Measurements from ENCODE around the gene SOX13. TPM values are rescaled to one million over a fixed set of nuclear protein-coding genes. Genes with fewer than 3 reads are reported as not detected.
A peak's percentile ranks its signal among the peaks of the same experiment; 100 is the strongest.

The SOX13 gene
- total RNA-seq, 1 donor from 2014 or later, result 28.6 TPM

GRCh38 chr1:204033306-204033705 lies 39.6 kb upstream of the SOX13 start:
- no peaks in the 10 kb centered on the region for H3K9me3 Mint-ChIP-seq
- H3K27ac ChIP-seq, result no peak overlapping the region
- peaks cover 7% of the 10 kb centered on the region for H3K27me3 Mint-ChIP-seq (ENCODE audit: insufficient read depth, low read depth)
- no peak overlapping the region for H3K4me3 Mint-ChIP-seq
- no peak overlapping the region for H3K4me3 ChIP-seq
- no peak overlapping the region for H3K9ac ChIP-seq
- H3K27ac Mint-ChIP-seq, result peak overlapping the region; percentile 18
- no peaks in the 10 kb centered on the region for H3K36me3 ChIP-seq
- no peaks in the 10 kb centered on the region for H3K27me3 ChIP-seq
- no peak for DNase-seq (ENCODE audit: low spot score)
- peaks cover 36% of the 10 kb centered on the region for H3K4me1 ChIP-seq
- H3K4me2 ChIP-seq, result peak overlapping the region; percentile 19
- TF ChIP-seq EZH2phosphoT487 (IDR thresholded peaks at IDR 0.05), result no peak
- no peak for TF ChIP-seq EZH2 (IDR thresholded peaks at IDR 0.05)
- no peak for TF ChIP-seq CTCF (IDR thresholded peaks at IDR 0.05)
- H3K9me3 ChIP-seq (ENCODE audit: low read depth), result no peaks in the 10 kb centered on the region
- H3K36me3 Mint-ChIP-seq, result no peaks in the 10 kb centered on the region
- no peaks in the 10 kb centered on the region for H3K79me2 ChIP-seq (ENCODE audit: low read depth)
- peaks cover 13% of the 10 kb centered on the region for H3K4me1 Mint-ChIP-seq
- H3F3A ChIP-seq (ENCODE audit: low read depth), result peaks cover 15% of the 10 kb centered on the region
- H2AFZ ChIP-seq (replicated peaks), result peak overlapping the region; percentile 51
- no peaks in the 10 kb centered on the region for H4K20me1 ChIP-seq (ENCODE audit: low read depth)

GRCh38 chr1:204036882-204037655 lies 35.8 kb upstream of the SOX13 start:
- peaks cover 24% of the 10 kb centered on the region for H3K4me1 ChIP-seq
- H3K9ac ChIP-seq, result no peak overlapping the region
- H3K79me2 ChIP-seq (ENCODE audit: low read depth), result no peaks in the 10 kb centered on the region
- no peak for DNase-seq (ENCODE audit: low spot score)
- peaks cover 8% of the 10 kb centered on the region for H3K27me3 Mint-ChIP-seq (ENCODE audit: insufficient read depth, low read depth)
- H3K36me3 ChIP-seq, result no peaks in the 10 kb centered on the region
- no peak overlapping the region for H3K4me3 ChIP-seq
- no peak overlapping the region for H3K4me3 Mint-ChIP-seq
- H3K27ac Mint-ChIP-seq, result peak overlapping the region; percentile 15
- no peaks in the 10 kb centered on the region for H3K27me3 ChIP-seq
- H3K27ac ChIP-seq, result no peak overlapping the region
- peak overlapping the region; percentile 57 for H2AFZ ChIP-seq (replicated peaks)
- H3K4me1 Mint-ChIP-seq, result peaks cover 23% of the 10 kb centered on the region
- no peak overlapping the region for H3K4me2 ChIP-seq
- no peaks in the 10 kb centered on the region for H4K20me1 ChIP-seq (ENCODE audit: low read depth)
- H3K36me3 Mint-ChIP-seq, result no peaks in the 10 kb centered on the region
- TF ChIP-seq CTCF (IDR thresholded peaks at IDR 0.05) (peak; percentile 20), EZH2 (IDR thresholded peaks at IDR 0.05) (no peak)
- H3K9me3 ChIP-seq (ENCODE audit: low read depth), result no peaks in the 10 kb centered on the region
- H3F3A ChIP-seq (ENCODE audit: low read depth), result peaks cover 15% of the 10 kb centered on the region
- no peaks in the 10 kb centered on the region for H3K9me3 Mint-ChIP-seq

- no peak overlapping the region for H3K9ac ChIP-seq
These were observed 31.6 kb upstream of the SOX13 start for GRCh38 chr1:204041232-204041767.

More at GRCh38 chr1:204041232-204041767, 31.6 kb upstream of the SOX13 start:
- Histone ChIP-seq H3F3A (ENCODE audit: low read depth) (no peaks in the 10 kb centered on the region), H3K4me1 (peaks cover 9% of the 10 kb centered on the region), H4K20me1 (ENCODE audit: low read depth) (no peaks in the 10 kb centered on the region), H3K79me2 (ENCODE audit: low read depth) (no peaks in the 10 kb centered on the region), H3K27me3 (no peaks in the 10 kb centered on the region), H3K4me3 (no peak overlapping the region), H3K36me3 (no peaks in the 10 kb centered on the region), H3K9me3 (ENCODE audit: low read depth) (no peaks in the 10 kb centered on the region), H3K27ac (no peak overlapping the region), H3K4me2 (no peak overlapping the region), H2AFZ (replicated peaks) (no peak overlapping the region)
- Mint-ChIP-seq H3K36me3 (no peaks in the 10 kb centered on the region), H3K27me3 (ENCODE audit: insufficient read depth, low read depth) (peaks cover 10% of the 10 kb centered on the region), H3K4me1 (peaks cover 21% of the 10 kb centered on the region), H3K27ac (peak overlapping the region; percentile 67), H3K4me3 (no peak overlapping the region), H3K9me3 (peaks cover 3% of the 10 kb centered on the region)
- TF ChIP-seq CTCF (IDR thresholded peaks at IDR 0.05) (no peak), EZH2phosphoT487 (IDR thresholded peaks at IDR 0.05) (no peak), EZH2 (IDR thresholded peaks at IDR 0.05) (no peak)
- DNase-seq (ENCODE audit: low spot score), result no peak

Data from neural progenitor cell (in vitro differentiated cells).